Endothelial cell of umbilical vein (primary cell): ENCODE measurements around the gene VAV2. TPM values are rescaled to one million over a fixed set of nuclear protein-coding genes. Genes with fewer than 3 reads are reported as not detected.

Experiments
- BruUV-seq: library from RNA; stranded (reverse); fragments of 400-500 nt; replicated peaks from 2 replicates; lab custom pipeline; 2021; lab: Mats Ljungman, UMichigan
- CTCF ChIA-PET: fragments of 300-600, 350-600 bp; sonication (Branson Sonifier 250); formaldehyde crosslinking; loops from one replicate; lab custom pipeline; 2021; ENCODE audit warnings: antibody characterized with exemption, inconsistent platforms; lab: Charles Lee
- POLR2A ChIA-PET: fragments of 300-600, 350-600 bp; sonication (Branson Sonifier 250); formaldehyde crosslinking; loops from one replicate; lab custom pipeline; 2021; ENCODE audit warnings: antibody characterized with exemption, inconsistent platforms; lab: Charles Lee
- DNase-seq: peaks from one replicate; pipeline ENCODE4 v3.0.0-alpha.2; 2011; ENCODE audit warnings: low read depth, low spot score
- FAIRE-seq: peaks from 2 replicates; lab custom pipeline; 2011; peaks lifted over from hg19 to GRCh38; lab: Jason Lieb, UNC
- H2AFZ ChIP-seq: 2 replicates; pipeline ENCODE4 v1.6.0; 2012; ENCODE audit warnings: low read depth, low read length, control low read depth, inconsistent platforms
- H3K27ac ChIP-seq: 2 replicates; pipeline ENCODE4 v1.5.1; 2011; ENCODE audit warnings: low read depth, mild to moderate bottlenecking, control low read depth, low read length, moderate library complexity; ENCODE audit not compliant: insufficient read depth
- H3K27me3 ChIP-seq, 2 experiments: 2 replicates each; pipeline versions ENCODE4 v1.6.0 to v1.6.1; 2011; ENCODE audit warnings: low read length in 2 of 2, mixed read lengths in 1 of 2; ENCODE audit not compliant: control insufficient read depth in 2 of 2, insufficient read depth in 2 of 2
- H3K36me3 ChIP-seq, 2 experiments: 2 replicates in 1 of 2; 3 replicates in 1 of 2; pipeline ENCODE4 v1.5.1; 2011; ENCODE audit warnings: low read length in 2 of 2, mild to moderate bottlenecking in 1 of 2, moderate library complexity in 1 of 2; ENCODE audit not compliant: control insufficient read depth in 2 of 2, insufficient read depth in 2 of 2; ENCODE audit errors: extremely low read depth in 1 of 2
- H3K4me1 ChIP-seq: 3 replicates; pipeline ENCODE4 v1.5.1; 2011; ENCODE audit warnings: mild to moderate bottlenecking, low read length; ENCODE audit not compliant: control insufficient read depth, insufficient read depth; ENCODE audit errors: extremely low read depth
- H3K4me2 ChIP-seq: 2 replicates; pipeline ENCODE4 v1.6.1; 2011; ENCODE audit warnings: low read length, control low read depth, mixed read lengths; ENCODE audit not compliant: insufficient read depth
- H3K4me3 ChIP-seq, 3 experiments: fragments of 200-600 bp in 1 of 3; sonication (generic), shearing (Covaris generic) in 1 of 3; replicated peaks in 1 of 3; 2 replicates each; pipeline ENCODE4 v1.5.1; 2011 to 2016; ENCODE audit warnings: control low read depth in 3 of 3, low read length in 3 of 3, mild to moderate bottlenecking in 2 of 3, inconsistent platforms in 1 of 3, low read depth in 1 of 3, moderate library complexity in 1 of 3; ENCODE audit not compliant: insufficient read depth in 1 of 3
- H3K79me2 ChIP-seq: 2 replicates; pipeline ENCODE4 v1.6.0; 2012; ENCODE audit warnings: low read length, inconsistent platforms; ENCODE audit not compliant: control insufficient read depth, insufficient read depth
- H3K9ac ChIP-seq: replicated peaks from 2 replicates; pipeline ENCODE3; 2011; ENCODE audit warnings: low read length, control low read depth; ENCODE audit not compliant: insufficient read depth; ENCODE audit errors: extremely low read depth
- H3K9me1 ChIP-seq: replicated peaks from 3 replicates; pipeline ENCODE4 v1.6.0; 2011; ENCODE audit warnings: mild to moderate bottlenecking, low read length; ENCODE audit not compliant: control insufficient read depth, insufficient read depth; ENCODE audit errors: extremely low read depth
- H3K9me3 ChIP-seq: replicated peaks from 2 replicates; pipeline ENCODE4 v1.5.1; 2012; ENCODE audit warnings: low read length, inconsistent platforms; ENCODE audit not compliant: control insufficient read depth, insufficient read depth
- H4K20me1 ChIP-seq: replicated peaks from 2 replicates; pipeline ENCODE3; 2011; ENCODE audit warnings: mild to moderate bottlenecking, low read length; ENCODE audit not compliant: control insufficient read depth, insufficient read depth; ENCODE audit errors: extremely low read depth
- EZH2 ChIP-seq: IDR thresholded peaks from 2 replicates; pipeline ENCODE4 v1.6.1; 2012; ENCODE audit warnings: borderline replicate concordance, low read depth, mild to moderate bottlenecking, moderate library complexity, low read length, inconsistent platforms; ENCODE audit not compliant: severe bottlenecking
- FOS ChIP-seq: IDR thresholded peaks from 2 replicates; pipeline ENCODE4 v1.6.1; 2011; ENCODE audit warnings: mild to moderate bottlenecking, low read length, moderate library complexity, borderline replicate concordance; ENCODE audit not compliant: insufficient read depth
- GATA2 ChIP-seq: IDR thresholded peaks from 2 replicates; pipeline ENCODE4 v1.7.0; 2011; ENCODE audit warnings: low read depth, mild to moderate bottlenecking, moderate library complexity, mixed read lengths, low read length; ENCODE audit not compliant: insufficient read length, insufficient read depth
- JUN ChIP-seq: IDR thresholded peaks from 2 replicates; pipeline ENCODE4 v1.6.1; 2011; ENCODE audit warnings: borderline replicate concordance, low read depth; ENCODE audit not compliant: insufficient read length, insufficient read depth
- MYC ChIP-seq: IDR thresholded peaks from one replicate; pipeline ENCODE4 v1.6.1; 2011; ENCODE audit warnings: mild to moderate bottlenecking, low read depth, low read length
- POLR2A ChIP-seq: IDR thresholded peaks from 2 replicates; pipeline ENCODE4 v1.6.1; 2012; ENCODE audit warnings: low read depth, mild to moderate bottlenecking, control low read depth, low read length
- POLR2AphosphoS5 ChIP-seq: IDR thresholded peaks from 2 replicates; pipeline ENCODE4 v1.6.1; 2012; ENCODE audit warnings: low read depth, mild to moderate bottlenecking, control low read depth, low read length, moderate library complexity; ENCODE audit not compliant: insufficient read depth
- dilution Hi-C: fragments of 300-500 bp; cut with MboI; formaldehyde crosslinking; loops from one replicate; pipeline ENCODE4 v1.15.0; 2019; ENCODE audit warnings: low sequenced_read_pairs; ENCODE audit not compliant: extremely low pct_ligation_motif_present
- intact Hi-C: fragments of 100-400 bp; cut with micrococcal nuclease; formaldehyde crosslinking; loops from one replicate; pipeline ENCODE4 v1.10.0; 2022
- polyA plus RNA-seq, 4 experiments: library from polyadenylated mRNA; depleted of rRNA in 3 of 4; stranded (reverse) in 3 of 4; unstranded in 1 of 4; fragments of >200 nt; gene quantifications; 2 replicates each; pipeline versions ENCODE4 v1.2.1 to v1.2.3, GENCODE V29; 2011 to 2012; ENCODE audit warnings: missing spikeins in 1 of 4
- total RNA-seq: library from RNA; stranded (reverse); gene quantifications from 2 replicates; pipeline ENCODE4 v1.2.3, GENCODE V29; 2021
- TF ChIP-seq, protein P1 (sequence below), 2 donors: IDR thresholded peaks; 1 replicate in 1 of 2; 2 replicates in 1 of 2; pipeline ENCODE4 v1.5.1; 2011; ENCODE audit warnings: low read length in 2 of 2, mild to moderate bottlenecking in 2 of 2, moderate library complexity in 2 of 2, control low read depth in 1 of 2, inconsistent platforms in 1 of 2, low read depth in 1 of 2; ENCODE audit not compliant: insufficient read depth in 1 of 2; ENCODE audit errors: extremely low read depth in 1 of 2
- TF ChIP-seq, protein P2 (sequence below): IDR thresholded peaks from 2 replicates; pipeline ENCODE4 v1.6.1; 2011; ENCODE audit not compliant: insufficient read depth, insufficient read length

VAV2 gene
- total and polyA plus RNA-seq, 2 donors (not counting 3 experiments of a cell fraction or from before 2014, with no cell fraction given): 10.6 to 30.6 TPM

DNA sequence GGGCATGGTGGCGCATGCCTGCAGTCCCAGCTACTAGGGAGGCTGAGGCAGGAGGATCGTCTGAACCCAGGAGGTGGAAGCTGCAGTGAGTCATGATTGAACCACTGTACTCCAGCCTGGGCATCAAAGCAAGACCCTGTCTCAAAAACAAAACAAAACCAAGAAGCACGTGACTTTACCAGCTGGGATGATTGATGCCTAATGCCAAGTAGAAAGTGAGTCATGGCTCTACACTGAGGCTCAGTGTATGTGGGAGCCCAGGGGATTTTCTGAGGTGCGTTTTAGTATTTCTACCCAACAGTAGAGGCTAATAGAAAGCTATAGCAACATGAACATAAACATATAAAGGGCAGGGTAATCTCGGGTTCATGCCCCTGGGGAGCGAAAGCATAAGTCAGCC is 19.3 kb upstream of the VAV2 start:
- dilution Hi-C loops: no loop called here
- no peak overlapping the region for H3K9ac ChIP-seq
- H2AFZ ChIP-seq: no peak overlapping the region
- TF ChIP-seq EZH2: no peak
- TF ChIP-seq FOS: no peak
- no peak for TF ChIP-seq JUN
- TF ChIP-seq, protein P1, sequence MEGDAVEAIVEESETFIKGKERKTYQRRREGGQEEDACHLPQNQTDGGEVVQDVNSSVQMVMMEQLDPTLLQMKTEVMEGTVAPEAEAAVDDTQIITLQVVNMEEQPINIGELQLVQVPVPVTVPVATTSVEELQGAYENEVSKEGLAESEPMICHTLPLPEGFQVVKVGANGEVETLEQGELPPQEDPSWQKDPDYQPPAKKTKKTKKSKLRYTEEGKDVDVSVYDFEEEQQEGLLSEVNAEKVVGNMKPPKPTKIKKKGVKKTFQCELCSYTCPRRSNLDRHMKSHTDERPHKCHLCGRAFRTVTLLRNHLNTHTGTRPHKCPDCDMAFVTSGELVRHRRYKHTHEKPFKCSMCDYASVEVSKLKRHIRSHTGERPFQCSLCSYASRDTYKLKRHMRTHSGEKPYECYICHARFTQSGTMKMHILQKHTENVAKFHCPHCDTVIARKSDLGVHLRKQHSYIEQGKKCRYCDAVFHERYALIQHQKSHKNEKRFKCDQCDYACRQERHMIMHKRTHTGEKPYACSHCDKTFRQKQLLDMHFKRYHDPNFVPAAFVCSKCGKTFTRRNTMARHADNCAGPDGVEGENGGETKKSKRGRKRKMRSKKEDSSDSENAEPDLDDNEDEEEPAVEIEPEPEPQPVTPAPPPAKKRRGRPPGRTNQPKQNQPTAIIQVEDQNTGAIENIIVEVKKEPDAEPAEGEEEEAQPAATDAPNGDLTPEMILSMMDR (IDR thresholded peaks at IDR 0.05; ENCODE audit: extremely low read depth in 1 of 2, insufficient read depth in 1 of 2, low read depth in 1 of 2, low read length in 2 of 2): no peak
- TF ChIP-seq, protein P2, sequence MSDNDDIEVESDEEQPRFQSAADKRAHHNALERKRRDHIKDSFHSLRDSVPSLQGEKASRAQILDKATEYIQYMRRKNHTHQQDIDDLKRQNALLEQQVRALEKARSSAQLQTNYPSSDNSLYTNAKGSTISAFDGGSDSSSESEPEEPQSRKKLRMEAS: no peak
- TF ChIP-seq POLR2AphosphoS5: no peak
- TF ChIP-seq GATA2: no peak
- no peak for TF ChIP-seq POLR2A
- no peak for TF ChIP-seq MYC
- no peak for FAIRE-seq
- ChIA-PET CTCF (no interaction called here), POLR2A (no interaction called here)
- peaks cover 0 to 3% of the 10 kb centered on the region in 2 experiments for H3K27me3 ChIP-seq
- H3K36me3 ChIP-seq: no peaks in the 10 kb centered on the region
- H3K27ac ChIP-seq: no peak overlapping the region
- H3K4me2 ChIP-seq: no peak overlapping the region
- no peaks in the 10 kb centered on the region for H3K79me2 ChIP-seq
- H4K20me1 ChIP-seq: no peaks in the 10 kb centered on the region
- H3K4me3 ChIP-seq: no peak overlapping the region
- intact Hi-C loops: no loop called here
- H3K9me1 ChIP-seq: no peaks in the 10 kb centered on the region
- H3K9me3 ChIP-seq: no peaks in the 10 kb centered on the region
- no peak for DNase-seq
- BruUV-seq: no TSS peak
- H3K4me1 ChIP-seq: no peaks in the 10 kb centered on the region
